Measurements from ENCODE around the gene BCR.

DNA sequence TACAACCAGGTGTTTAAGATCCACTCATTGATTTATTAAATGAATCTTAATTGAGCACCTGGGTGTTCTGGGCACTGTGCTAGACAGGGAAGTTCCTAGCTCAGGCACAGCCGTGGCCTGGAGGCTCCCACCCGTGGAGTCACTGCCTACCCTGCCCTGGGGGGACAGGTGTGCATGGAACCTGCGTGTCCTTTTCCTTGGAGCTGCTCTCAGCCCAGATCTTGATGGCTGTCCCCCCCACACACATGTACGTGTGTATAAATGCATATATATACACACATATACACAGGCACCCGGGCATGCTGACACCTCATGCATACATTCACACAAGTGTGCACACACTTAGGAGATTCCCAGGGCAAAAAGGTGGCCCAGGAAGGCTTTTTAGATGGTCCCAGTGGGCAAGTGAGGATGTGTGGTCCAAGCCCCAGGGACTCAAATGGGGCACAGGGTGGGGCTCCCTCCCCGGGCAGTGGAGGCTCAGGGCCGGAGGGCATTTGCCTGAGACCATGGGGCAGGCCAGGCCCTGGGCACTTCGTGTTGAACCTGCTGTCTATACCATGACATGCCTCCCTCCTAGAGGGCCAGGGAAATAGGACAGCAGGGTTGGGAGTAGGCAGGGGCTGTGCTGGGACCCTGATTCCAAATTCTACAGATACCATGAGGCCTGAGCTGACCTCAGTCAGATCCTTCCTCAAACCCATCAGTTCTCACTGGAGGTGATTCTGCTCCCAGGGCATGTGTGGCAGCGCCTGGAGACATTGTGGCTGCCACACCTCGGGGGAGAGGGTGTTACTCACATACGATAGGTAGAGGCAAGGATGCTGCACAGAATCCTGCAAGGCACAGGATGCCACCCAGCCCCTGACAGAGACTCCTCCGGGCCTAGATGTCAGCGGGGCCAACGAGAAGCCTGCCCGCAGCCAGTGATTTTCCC is 77.8 kb downstream of the BCR start:
- TF ChIP-seq CTCF (IDR thresholded peaks at IDR 0.05 in 8 of 11, conservative IDR thresholded peaks at IDR 0.05 in 3 of 11) (no peak), POLR2A (IDR thresholded peaks at IDR 0.05) (no peak), POLR2AphosphoS5 (IDR thresholded peaks at IDR 0.05) (no peak)
